HK-2 (cell line): ENCODE results near the gene ADARB2.

Experiments used
- DNase-seq: peaks from one replicate; pipeline ENCODE4 v3.0.0-alpha.2; 2018; ENCODE audit not compliant: unreplicated experiment

The ADARB2 gene

GRCh38 chr10:1411956-1412355 is 325.4 kb downstream of the ADARB2 start:
- no peak for DNase-seq

DNA sequence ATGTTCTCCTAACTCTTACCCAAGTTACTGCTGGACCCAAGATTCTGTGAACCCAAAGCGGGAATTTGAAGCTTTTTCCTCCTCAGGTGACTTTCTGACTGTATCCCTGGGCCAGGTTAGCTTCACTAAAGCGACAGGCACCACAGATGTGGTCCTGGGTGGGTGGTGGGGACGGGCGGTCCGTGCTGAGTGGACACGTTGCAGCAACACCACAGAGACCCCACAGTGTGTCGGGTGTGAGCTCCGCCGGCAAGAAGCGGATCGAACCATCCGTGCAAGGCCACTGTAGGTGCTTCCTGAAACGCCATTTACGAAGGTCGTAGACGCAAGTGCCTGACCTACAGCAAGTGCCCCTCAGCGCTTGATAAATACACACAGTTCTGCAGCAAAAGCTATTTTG is 325.9 kb downstream of the ADARB2 start:
- DNase-seq = no peak

DNA sequence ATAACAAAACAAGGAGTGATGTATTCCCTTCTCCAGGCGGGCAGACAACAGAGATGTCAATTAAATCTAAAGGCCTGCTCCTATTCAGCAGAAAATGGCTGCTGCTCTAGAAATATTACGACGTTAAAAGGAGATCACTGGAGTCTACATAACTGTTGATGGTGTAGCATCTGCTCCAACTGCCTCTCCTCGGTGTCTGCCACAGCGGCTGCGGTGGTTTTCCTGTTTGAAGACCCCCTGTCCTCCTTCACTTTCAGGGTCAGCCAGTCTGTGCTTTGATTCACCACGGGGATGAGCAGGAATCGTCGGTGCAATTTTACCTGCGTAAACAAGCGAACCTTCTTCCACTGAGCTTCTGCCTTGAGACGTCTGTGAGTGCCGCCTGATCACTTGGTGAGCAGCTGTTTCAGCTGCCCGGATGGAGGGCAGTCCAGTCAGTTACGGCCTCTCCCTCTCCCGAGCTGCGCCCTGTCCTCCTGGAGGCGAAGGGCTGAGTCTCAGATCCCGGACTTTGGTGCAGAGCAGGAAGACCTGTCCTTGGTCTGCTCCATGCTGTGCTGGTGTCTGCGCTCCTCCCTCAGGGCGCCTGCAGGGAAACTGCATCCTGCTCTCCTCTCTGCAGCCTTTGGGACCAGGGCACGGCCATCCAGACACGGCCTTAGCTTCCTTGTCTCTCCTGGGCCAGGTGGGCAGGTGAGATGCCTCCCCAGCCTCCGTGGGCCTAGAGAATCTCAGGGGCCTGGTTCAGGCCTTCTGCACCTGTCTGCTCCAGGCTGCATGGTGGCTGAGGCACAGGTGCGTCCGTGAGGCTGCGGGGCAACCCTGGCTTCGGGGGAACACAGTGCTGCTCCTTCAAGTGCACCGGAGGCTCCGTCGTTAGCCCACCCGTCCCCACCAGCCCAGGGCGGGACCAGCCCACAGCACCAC is 326.6 kb downstream of the ADARB2 start:
- DNase-seq = no peak

GRCh38 chr10:1410032-1410431 is 327.3 kb downstream of the ADARB2 start:
- DNase-seq = no peak

- no peak for DNase-seq
Measured at GRCh38 chr10:1409392-1409791, 327.9 kb downstream of the ADARB2 start.

- no peak for DNase-seq
Measured at GRCh38 chr10:1408651-1409367, 328.5 kb downstream of the ADARB2 start.

DNA sequence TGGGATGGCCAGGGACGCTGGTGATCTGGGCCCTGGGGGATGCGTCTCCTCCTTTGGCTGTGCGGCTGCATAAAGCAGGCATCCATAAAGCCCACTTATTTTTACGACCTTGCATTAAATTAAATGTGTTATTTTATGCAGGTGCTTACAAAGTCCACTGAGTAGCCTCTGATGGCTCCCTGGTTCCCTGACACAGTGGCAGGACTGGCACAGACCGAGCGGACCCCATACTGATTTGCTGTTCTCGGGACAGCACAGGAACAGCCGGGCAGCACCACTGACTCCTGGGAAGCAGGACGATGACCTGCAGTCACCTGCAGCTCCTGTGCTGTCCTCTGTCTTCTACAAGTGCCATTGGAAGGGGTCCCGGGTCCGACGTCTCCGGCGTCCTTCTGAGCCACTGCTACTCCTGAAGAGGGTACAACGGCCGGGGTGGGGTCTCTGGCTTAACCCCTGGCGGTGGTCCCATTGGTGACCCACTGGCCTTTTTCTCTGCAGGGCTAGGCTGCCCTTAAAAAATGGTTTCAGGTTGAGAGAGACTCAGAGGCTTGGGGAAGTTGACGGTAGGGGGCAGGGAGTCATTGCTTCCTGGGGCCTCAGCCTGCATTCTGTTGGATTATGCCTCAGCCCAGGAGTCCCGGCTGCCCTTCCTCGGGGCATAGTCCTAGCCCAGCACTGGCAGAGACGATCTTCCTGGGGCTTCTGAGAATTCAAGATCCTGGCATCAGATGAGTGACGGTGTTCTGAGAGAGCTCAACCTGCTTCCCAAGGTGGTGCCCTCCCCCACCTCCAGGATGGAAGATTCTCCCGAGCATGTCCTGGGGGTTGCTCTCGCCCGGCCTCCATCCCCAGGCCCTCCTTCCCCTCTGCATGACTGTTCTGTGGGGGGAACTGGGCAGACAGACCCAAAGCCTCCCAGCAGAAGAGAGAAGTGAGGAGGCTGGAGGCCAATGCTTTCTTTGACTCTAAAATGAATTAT is 330.1 kb downstream of the ADARB2 start:
- no peak for DNase-seq

- no peak for DNase-seq
Measured at GRCh38 chr10:1406132-1406966, 331.0 kb downstream of the ADARB2 start.

DNA sequence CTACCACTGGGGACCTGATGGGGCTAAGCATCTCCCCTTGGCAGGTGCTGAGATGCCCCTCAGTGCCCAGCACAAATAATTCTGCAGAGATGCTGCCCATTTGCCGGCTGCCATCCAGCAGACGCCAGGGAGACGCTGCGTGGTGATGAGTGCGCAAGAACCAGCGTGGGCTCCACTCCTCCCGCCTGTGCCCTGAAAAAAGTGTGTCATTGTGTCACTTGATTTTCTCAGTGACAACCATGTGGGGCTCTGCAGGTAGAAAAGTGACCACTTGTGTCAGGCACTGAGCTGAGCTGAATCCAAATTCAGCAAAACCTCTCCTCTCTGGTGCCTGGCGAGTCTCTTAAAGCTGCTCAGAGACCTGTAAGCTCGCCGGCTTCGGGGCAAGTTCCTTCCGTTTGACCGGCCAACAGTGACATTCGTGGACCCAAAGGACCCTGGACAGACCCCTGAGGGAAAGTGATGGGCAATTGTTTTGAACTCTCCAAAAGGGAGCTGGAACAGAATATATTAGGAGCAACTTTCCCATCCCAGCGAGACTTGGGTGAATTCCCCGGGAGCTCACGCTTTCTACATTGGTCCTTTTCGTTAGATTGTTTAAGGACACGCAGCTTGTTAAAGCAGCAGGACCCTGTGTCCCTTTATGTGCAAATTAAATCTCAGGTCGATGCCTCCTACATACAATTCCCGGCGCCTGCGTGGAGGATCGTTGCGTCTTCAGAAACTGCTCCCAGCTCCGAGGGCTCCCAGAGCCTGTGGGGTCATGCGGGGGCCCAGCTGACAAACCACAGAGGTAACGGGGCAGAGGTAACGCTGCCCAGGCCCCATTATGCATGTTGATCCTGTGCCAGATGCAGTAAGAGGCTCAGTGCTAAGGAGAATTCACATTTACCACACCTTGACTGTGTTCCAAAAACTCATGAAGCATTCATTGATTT is 332.7 kb downstream of the ADARB2 start:
- DNase-seq = no peak

DNA sequence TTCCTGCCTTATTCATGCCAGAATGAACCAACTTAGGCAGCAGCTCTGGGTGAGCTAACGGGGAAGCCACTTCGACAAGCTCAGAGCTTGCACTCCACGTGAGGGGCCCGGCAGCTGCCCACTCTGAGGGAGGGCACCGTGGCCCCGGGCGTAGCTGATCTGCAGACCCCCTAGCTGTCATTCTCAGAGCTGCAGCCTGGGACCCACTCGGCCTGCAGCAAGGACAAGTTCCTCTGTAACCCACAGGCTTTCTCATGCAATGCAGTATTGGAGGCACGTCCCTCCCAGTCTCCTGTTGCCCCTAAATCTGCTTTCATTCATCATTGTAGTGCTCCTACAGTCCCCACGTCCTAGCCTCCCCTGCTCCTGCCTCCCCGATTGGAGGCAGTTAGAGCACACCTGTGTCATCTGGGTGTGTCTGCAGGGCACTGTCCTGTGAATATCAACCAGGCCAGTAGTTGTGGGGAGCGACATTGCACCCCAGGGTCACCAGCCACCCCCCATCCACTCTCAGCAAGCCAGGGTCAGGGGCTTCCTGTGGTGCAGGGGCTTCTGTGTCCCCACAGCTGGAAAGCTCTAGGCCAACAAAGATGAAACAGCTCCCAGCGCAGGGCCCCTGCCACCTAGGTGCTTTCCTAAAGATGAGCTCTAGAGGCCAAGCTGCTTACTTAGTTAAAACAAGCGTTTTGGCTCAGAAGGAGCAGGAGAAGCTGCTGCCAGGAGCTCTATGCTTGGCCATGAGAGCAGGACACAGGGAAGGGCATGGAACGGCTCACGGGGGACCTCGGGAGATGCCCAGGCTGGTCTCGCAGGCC is 333.6 kb downstream of the ADARB2 start:
- no peak for DNase-seq

DNA sequence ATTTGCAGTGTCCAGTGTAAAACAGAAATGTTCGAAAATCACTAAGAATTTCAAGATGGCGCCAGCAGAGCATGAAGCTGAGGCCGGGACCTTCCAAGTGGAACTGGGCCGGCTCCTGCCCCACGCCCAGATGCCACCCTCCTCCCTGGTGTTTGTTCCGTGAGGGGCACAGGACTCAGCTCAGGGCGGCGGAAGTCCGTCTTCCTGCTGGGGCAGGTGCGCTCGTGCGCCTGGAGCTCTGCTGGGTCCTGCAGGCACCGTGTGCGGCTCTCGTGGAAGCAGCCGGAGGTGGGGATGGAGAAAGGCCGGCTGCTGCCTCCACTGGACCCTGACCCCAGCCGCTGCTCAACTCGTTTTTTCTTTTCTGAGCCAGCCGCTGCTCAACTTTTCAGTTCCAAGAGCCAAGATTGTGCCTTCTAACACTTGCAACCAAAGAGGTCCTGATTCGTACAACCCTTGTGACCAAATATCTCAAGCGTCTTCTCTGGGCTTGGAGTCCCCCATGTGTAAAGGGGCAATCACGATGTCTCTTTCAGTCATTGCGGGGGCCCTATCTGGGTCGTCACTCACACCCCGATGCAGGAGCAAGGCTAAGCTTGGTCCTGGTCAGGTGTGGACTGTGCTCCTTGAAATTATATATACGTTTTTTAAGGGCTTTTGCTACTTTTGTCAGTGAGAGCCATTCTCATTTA is 334.4 kb downstream of the ADARB2 start:
- DNase-seq = no peak

GRCh38 chr10:1402016-1402770 is 335.1 kb downstream of the ADARB2 start:
- no peak for DNase-seq

DNA sequence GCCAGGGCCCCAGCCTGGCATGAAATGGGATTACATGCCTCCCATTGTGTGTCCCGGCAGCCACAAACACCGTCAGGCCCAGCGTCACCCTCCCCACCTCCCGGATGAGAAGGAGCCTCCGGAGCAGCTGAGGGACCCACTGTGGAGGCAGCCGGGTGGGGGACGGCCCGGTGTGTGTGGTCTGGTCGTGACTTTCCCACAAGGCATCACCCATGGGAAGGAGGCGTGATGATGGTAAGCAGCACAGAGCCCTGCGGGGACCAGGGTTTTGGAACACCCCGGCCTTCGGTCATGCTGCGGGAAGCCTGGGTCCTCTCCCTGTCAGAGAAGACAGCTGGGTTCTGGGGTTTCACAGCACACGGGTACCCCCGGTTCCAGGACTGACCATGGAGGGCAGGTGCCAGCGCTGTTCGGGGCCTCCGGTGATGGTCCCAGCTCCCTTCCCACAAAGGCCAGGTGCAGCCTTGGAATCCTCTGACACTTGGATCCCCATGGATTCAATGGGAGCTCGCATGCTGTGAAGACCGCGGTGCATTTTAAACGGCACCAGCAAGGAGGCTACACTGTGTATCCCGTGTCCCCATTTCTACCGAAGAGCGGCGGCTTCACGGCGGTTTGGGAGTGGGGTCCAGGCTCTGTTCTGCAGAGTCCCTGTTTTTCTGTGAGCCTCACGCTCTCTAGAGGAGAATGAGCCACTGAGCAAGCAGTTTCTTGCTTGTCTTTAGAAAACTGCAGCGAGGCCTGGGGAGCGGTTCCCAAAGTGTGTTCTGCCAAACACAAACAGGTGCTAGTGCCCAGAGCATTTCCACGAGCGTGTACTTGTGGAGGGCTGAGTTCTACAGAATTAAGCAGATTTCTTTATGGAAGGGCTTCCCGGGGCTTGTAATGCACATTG is 336.0 kb downstream of the ADARB2 start:
- DNase-seq = no peak

- no peak for DNase-seq
Measured at GRCh38 chr10:1400101-1401070, 336.9 kb downstream of the ADARB2 start.

GRCh38 chr10:1399431-1400100 is 337.8 kb downstream of the ADARB2 start:
- DNase-seq = no peak
